H1 (cell line): ENCODE results near the gene EML1. TPM values are rescaled to one million over a fixed set of nuclear protein-coding genes. Genes with fewer than 3 reads are reported as not detected.

Source experiments
- CTCF ChIA-PET: fragments of 300-600 bp; sonication (Branson Sonifier 250); formaldehyde crosslinking; loops from one replicate; lab custom pipeline; 2021; ENCODE audit not compliant: partially characterized antibody; lab: Charles Lee
- POLR2A ChIA-PET: fragments of 300-600 bp; sonication (Branson Sonifier 250); formaldehyde crosslinking; loops from one replicate; lab custom pipeline; 2021; ENCODE audit warnings: inconsistent platforms; ENCODE audit not compliant: partially characterized antibody; lab: Charles Lee
- DNase-seq, 2 experiments: peaks; one replicate each; pipeline versions ENCODE4 v3.0.0 to v3.0.0-alpha.2; 2010 to 2022; ENCODE audit warnings: low spot score in 2 of 2, low read depth in 1 of 2, mixed read lengths in 1 of 2
- FAIRE-seq: peaks from 2 replicates; lab custom pipeline; 2011; peaks lifted over from hg19 to GRCh38; lab: Jason Lieb, UNC
- H2AFZ ChIP-seq: 2 replicates; pipeline ENCODE4 v1.8.1; 2012; ENCODE audit warnings: low read length, inconsistent platforms
- H2AK5ac ChIP-seq: 2 replicates; pipeline ENCODE4 v1.6.1; 2013; ENCODE audit warnings: low read depth, low read length
- H2BK120ac ChIP-seq: replicated peaks from 2 replicates; pipeline ENCODE3; 2013; ENCODE audit warnings: low read depth, low read length, inconsistent platforms
- H2BK12ac ChIP-seq: 2 replicates; pipeline ENCODE4 v1.6.1; 2013; ENCODE audit warnings: low read depth, low read length
- H2BK15ac ChIP-seq: 2 replicates; pipeline ENCODE4 v1.6.1; 2013; ENCODE audit warnings: low read length
- H2BK20ac ChIP-seq: 2 replicates; pipeline ENCODE4 v1.6.1; 2013; ENCODE audit warnings: low read length
- H2BK5ac ChIP-seq: 2 replicates; pipeline ENCODE4 v1.6.1; 2013; ENCODE audit warnings: low read depth, low read length
- H3K14ac ChIP-seq: 2 replicates; pipeline ENCODE4 v1.6.1; 2013; ENCODE audit warnings: inconsistent platforms; ENCODE audit not compliant: insufficient read length
- H3K18ac ChIP-seq: 2 replicates; pipeline ENCODE4 v1.6.1; 2013; ENCODE audit warnings: low read length; ENCODE audit errors: extremely low read depth
- H3K23ac ChIP-seq: 2 replicates; pipeline ENCODE4 v1.6.1; 2013; ENCODE audit warnings: inconsistent platforms; ENCODE audit not compliant: insufficient read length
- H3K23me2 ChIP-seq: 2 replicates; pipeline ENCODE4 v1.6.1; 2013; ENCODE audit warnings: low read depth, low read length
- H3K27ac ChIP-seq: 2 replicates; pipeline ENCODE4 v1.6.1; 2011; ENCODE audit warnings: low read depth, low read length, inconsistent platforms
- H3K27me3 ChIP-seq, 4 experiments: replicated peaks in 1 of 4; 1 replicate in 1 of 4; 2 replicates in 3 of 4; pipeline versions ENCODE4 v1.6.1 to v1.8.1; 2011 to 2013; ENCODE audit warnings: low read length in 3 of 4, mild to moderate bottlenecking in 3 of 4, inconsistent platforms in 2 of 4, mixed read lengths in 2 of 4, moderate library complexity in 1 of 4; ENCODE audit not compliant: control insufficient read depth in 3 of 4, insufficient read depth in 3 of 4; ENCODE audit errors: extremely low read depth in 1 of 4
- H3K36me3 ChIP-seq, 4 experiments: 2 replicates each; pipeline versions ENCODE4 v1.6.1 to v1.8.1; 2011 to 2013; ENCODE audit warnings: mild to moderate bottlenecking in 4 of 4, low read length in 3 of 4, moderate library complexity in 2 of 4, control low read depth in 1 of 4, inconsistent platforms in 1 of 4; ENCODE audit not compliant: insufficient read depth in 4 of 4, control insufficient read depth in 2 of 4
- H3K4ac ChIP-seq: replicated peaks from 2 replicates; pipeline ENCODE3; 2013; ENCODE audit warnings: low read length, low read depth, mixed read lengths, inconsistent platforms; ENCODE audit not compliant: insufficient read length
- H3K4me1 ChIP-seq, 4 experiments: replicated peaks in 1 of 4; 1 replicate in 1 of 4; 2 replicates in 3 of 4; pipeline versions ENCODE4 v1.6.1 to v1.8.1; 2011 to 2013; ENCODE audit warnings: low read length in 3 of 4, inconsistent platforms in 2 of 4, mixed read lengths in 1 of 4; ENCODE audit not compliant: insufficient read depth in 4 of 4, control insufficient read depth in 3 of 4
- H3K4me2 ChIP-seq, 2 experiments: 2 replicates each; pipeline versions ENCODE4 v1.6.1 to v1.8.1; 2011 to 2013; ENCODE audit warnings: low read depth in 2 of 2, low read length in 2 of 2, control low read depth in 1 of 2, inconsistent platforms in 1 of 2, mild to moderate bottlenecking in 1 of 2; ENCODE audit not compliant: insufficient read depth in 1 of 2
- H3K4me3 ChIP-seq, 4 experiments: fragments of 200-600, 300-600 bp in 1 of 4; sonication (generic), shearing (Covaris generic), sonication (Bioruptor Twin) in 1 of 4; 2 replicates each; pipeline versions ENCODE4 v1.5.1 to v1.8.1; 2011 to 2016; ENCODE audit warnings: low read length in 4 of 4, low read depth in 3 of 4, control low read depth in 2 of 4, inconsistent platforms in 2 of 4, mild to moderate bottlenecking in 2 of 4, mixed read lengths in 1 of 4, moderate library complexity in 1 of 4; ENCODE audit not compliant: insufficient read depth in 2 of 4; ENCODE audit errors: extremely low read depth in 1 of 4
- H3K56ac ChIP-seq: replicated peaks from 2 replicates; pipeline ENCODE3; 2013; ENCODE audit warnings: low read depth, mild to moderate bottlenecking, mixed read lengths, low read length, inconsistent platforms; ENCODE audit not compliant: insufficient read length
- H3K79me1 ChIP-seq: 2 replicates; pipeline ENCODE4 v1.6.1; 2013; ENCODE audit warnings: low read depth, low read length, control low read depth
- H3K79me2 ChIP-seq, 2 experiments: 2 replicates each; pipeline versions ENCODE4 v1.6.1 to v1.8.1; 2012 to 2013; ENCODE audit warnings: low read length in 2 of 2, mild to moderate bottlenecking in 2 of 2, inconsistent platforms in 1 of 2; ENCODE audit not compliant: insufficient read depth in 2 of 2, control insufficient read depth in 1 of 2
- H3K9ac ChIP-seq, 4 experiments: replicated peaks in 1 of 4; 1 replicate in 1 of 4; 2 replicates in 3 of 4; pipeline versions ENCODE4 v1.6.1 to v1.8.1; 2011 to 2013; ENCODE audit warnings: low read depth in 3 of 4, low read length in 3 of 4, control low read depth in 2 of 4, mild to moderate bottlenecking in 2 of 4, moderate library complexity in 2 of 4, inconsistent platforms in 1 of 4; ENCODE audit errors: extremely low read depth in 1 of 4
- H3K9me3 ChIP-seq, 2 experiments: 2 replicates each; pipeline versions ENCODE4 v1.6.1 to v1.8.1; 2012 to 2013; ENCODE audit warnings: mild to moderate bottlenecking in 2 of 2, moderate library complexity in 2 of 2, control low read depth in 1 of 2, inconsistent platforms in 1 of 2, low read depth in 1 of 2, low read length in 1 of 2, mixed read lengths in 1 of 2; ENCODE audit not compliant: insufficient read depth in 2 of 2
- H4K20me1 ChIP-seq, 2 experiments: replicated peaks in 1 of 2; 2 replicates each; pipeline versions ENCODE3 to v1.8.1; 2011 to 2013; ENCODE audit warnings: inconsistent platforms in 2 of 2, low read length in 2 of 2, mild to moderate bottlenecking in 1 of 2; ENCODE audit not compliant: insufficient read depth in 2 of 2, control insufficient read depth in 1 of 2
- H4K5ac ChIP-seq: 2 replicates; pipeline ENCODE4 v1.6.1; 2013; ENCODE audit warnings: low read length, low read depth, mixed read lengths, inconsistent platforms; ENCODE audit not compliant: insufficient read length
- H4K8ac ChIP-seq: 2 replicates; pipeline ENCODE4 v1.8.0; 2013; ENCODE audit warnings: mild to moderate bottlenecking, moderate library complexity, low read length, inconsistent platforms; ENCODE audit not compliant: insufficient read depth; ENCODE audit errors: extremely low read depth
- H4K91ac ChIP-seq: replicated peaks from 2 replicates; pipeline ENCODE3; 2013; ENCODE audit warnings: low read length, mixed read lengths, inconsistent platforms; ENCODE audit not compliant: insufficient read length
- ATF3 ChIP-seq: IDR thresholded peaks from 2 replicates; pipeline ENCODE4 v1.6.1; 2011; ENCODE audit warnings: low read depth, mild to moderate bottlenecking, low read length; ENCODE audit not compliant: insufficient read depth
- BACH1 ChIP-seq: IDR thresholded peaks from 2 replicates; pipeline ENCODE4 v1.6.1; 2012; ENCODE audit warnings: low read length, improper control_type of control experiment
- CHD2 ChIP-seq: IDR thresholded peaks from 2 replicates; pipeline ENCODE4 v1.6.1; 2012; ENCODE audit warnings: low read length, improper control_type of control experiment
- CTCF ChIP-seq, 3 experiments: IDR thresholded peaks; 1 replicate in 2 of 3; 2 replicates in 1 of 3; pipeline versions ENCODE4 v1.5.1 to v1.6.1; 2011; ENCODE audit warnings: low read length in 3 of 3, mild to moderate bottlenecking in 3 of 3, inconsistent platforms in 2 of 3, low read depth in 1 of 3, moderate library complexity in 1 of 3; ENCODE audit not compliant: insufficient read depth in 1 of 3; ENCODE audit errors: control extremely low read depth in 1 of 3
- EGR1 ChIP-seq: IDR thresholded peaks from 2 replicates; pipeline ENCODE4 v1.6.1; 2011; ENCODE audit warnings: low read depth, low read length, borderline replicate concordance
- FOSL1 ChIP-seq: IDR thresholded peaks from 2 replicates; pipeline ENCODE4 v1.6.1; 2011; ENCODE audit warnings: mild to moderate bottlenecking, low read depth, low read length, moderate library complexity; ENCODE audit not compliant: insufficient read depth
- HDAC2 ChIP-seq, 2 experiments: fragments of 300-600 bp in 1 of 2; sonication (generic) in 1 of 2; IDR thresholded peaks; 2 replicates each; pipeline ENCODE4 v1.6.1; 2011 to 2012; ENCODE audit warnings: low read depth in 2 of 2, low read length in 2 of 2, mild to moderate bottlenecking in 2 of 2, moderate library complexity in 2 of 2, borderline replicate concordance in 1 of 2, inconsistent platforms in 1 of 2
- KDM1A ChIP-seq: fragments of 200-600, 300-600 bp; sonication (generic); IDR thresholded peaks from 2 replicates; pipeline ENCODE4 v1.7.1; 2016; ENCODE audit warnings: mild to moderate bottlenecking, low read length, borderline replicate concordance
- TBP ChIP-seq: IDR thresholded peaks from 2 replicates; pipeline ENCODE4 v1.6.1; 2011; ENCODE audit warnings: low read depth, low read length, improper control_type of control experiment
- TEAD4 ChIP-seq: IDR thresholded peaks from 2 replicates; pipeline ENCODE4 v1.6.1; 2012; ENCODE audit warnings: low read depth, low read length, inconsistent platforms, mixed read lengths
- WGBS, 2 experiments: shearing (Covaris generic) in 1 of 2; methylation state at CpG; one replicate each; pipeline versions ENCODE4 v1.1.6 to v1.1.7; 2013 to 2015; ENCODE audit warnings: low lambda C conversion rate in 2 of 2, mixed read lengths in 2 of 2, inconsistent platforms in 1 of 2, low coverage in 1 of 2, missing lambda C conversion rate in 1 of 2; ENCODE audit not compliant: insufficient replicate concordance in 2 of 2, insufficient coverage in 1 of 2, insufficient read length in 1 of 2; ENCODE audit errors: extremely low coverage in 1 of 2, missing lambda C conversion rate in 1 of 2; 5-methylcytosine and 5-hydroxymethylcytosine counted together
- polyA plus RNA-seq, 7 experiments: library from polyadenylated mRNA; depleted of rRNA in 3 of 7; stranded (reverse) in 5 of 7; unstranded in 2 of 7; fragments of >200 nt in 5 of 7; fragments of 200-250 nt in 2 of 7; gene quantifications; 1 replicate in 5 of 7; 2 replicates in 1 of 7; 4 replicates in 1 of 7; pipeline versions ENCODE4 v1.2.1 to v1.2.3, GENCODE V29; 2011 to 2013; ENCODE audit warnings: missing spikeins in 2 of 7, mixed read lengths in 2 of 7
- total RNA-seq: library from RNA; stranded (reverse); fragmentation: NEBNext Ultra II Directional; extraction: Animal tissue kit (Norgen Biotek cat#: 25700); gene quantifications from 2 replicates; pipeline ENCODE4 v1.2.1, GENCODE V29; 2021

Gene EML1
- total and polyA plus RNA-seq, 2 of the 8 experiments (the other 6 are each of a cell fraction or from before 2014, with no cell fraction given), result 11.1 to 24.7 TPM

- no peak overlapping the region for H4K8ac ChIP-seq
- peaks cover 12 to 27% (median 20%) of the 10 kb centered on the region in 4 experiments for H3K4me1 ChIP-seq
- H3K9ac ChIP-seq, result 0 out of 7 replicates have a peak overlapping the region, but pooled peaks of 1 of the 4 experiments have one; percentile 4
- H3K56ac ChIP-seq, result no peak overlapping the region
- H4K5ac ChIP-seq, result no peak overlapping the region
- no peak for DNase-seq
- no peak overlapping the region for H2BK5ac ChIP-seq
- H3K23me2 ChIP-seq, result no peaks in the 10 kb centered on the region
- no peak overlapping the region; the same call in 1 of the 2 replicates for H2BK12ac ChIP-seq
- peak overlapping the region; percentile 39 for H4K91ac ChIP-seq
- H2BK15ac ChIP-seq, result no peak overlapping the region
- H3K14ac ChIP-seq, result no peak overlapping the region
- H3K4ac ChIP-seq, result no peak overlapping the region
- H3K23ac ChIP-seq, result no peak overlapping the region
- no peak overlapping the region for H2AK5ac ChIP-seq
- no peak for FAIRE-seq
- no peak overlapping the region for H2AFZ ChIP-seq
- peaks cover 0 to 2% of the 10 kb centered on the region in 2 experiments; a peak in 1 of 4 replicates for H3K9me3 ChIP-seq
- H3K79me1 ChIP-seq, result no peaks in the 10 kb centered on the region
- WGBS, 2 experiments, result 79% methylated on average over 9 of the region's 9 CpGs; no CpG with 5 or more reads in 1 of the 2 experiments
- H3K4me3 ChIP-seq, result no peak overlapping the region
- ChIA-PET CTCF (interaction anchor here (0.7 to 2.6 kb wide), 7 partner anchors 12 to 124 kb away, joined by 3 to 6 read pairs (median 3); no protein-coding TSS in a partner anchor), POLR2A (interaction anchor here (0.6 to 1.5 kb wide), 2 partner anchors 18 to 106 kb away, joined by 3 read pairs; partner anchors contain the start of gene EML1)
- H3K79me2 ChIP-seq, result no peaks in the 10 kb centered on the region
- H3K4me2 ChIP-seq, result peak overlapping the region; percentile 19 to 45; a peak in 3 of 4 replicates
- no peaks in the 10 kb centered on the region for H3K27me3 ChIP-seq
- H2BK20ac ChIP-seq, result 0 out of 2 replicates have a peak overlapping the region, but pooled peaks have one; percentile 50
- no peaks in the 10 kb centered on the region for H3K36me3 ChIP-seq
- no peaks in the 10 kb centered on the region for H4K20me1 ChIP-seq
- H3K27ac ChIP-seq, result no peak overlapping the region
- H2BK120ac ChIP-seq, result no peak overlapping the region
- peak overlapping the region; percentile 51; the same call in 1 of the 2 replicates for H3K18ac ChIP-seq
- TF ChIP-seq BACH1 (no peak), HDAC2 (IDR thresholded peaks at IDR 0.05; ENCODE audit: borderline replicate concordance in 1 of 2, low read depth in 2 of 2, low read length in 2 of 2) (no peak), KDM1A (no peak), TEAD4 (no peak), CTCF (IDR thresholded peaks at IDR 0.05; ENCODE audit: control extremely low read depth in 1 of 3, insufficient read depth in 1 of 3, low read depth in 1 of 3, low read length in 3 of 3) (no peak), FOSL1 (no peak), EGR1 (no peak), CHD2 (no peak), ATF3 (no peak), TBP (no peak)
These were observed 17.9 kb upstream of the EML1 start for GRCh38 chr14:99775351-99775750.
